Frontal cortex (tissue), 4 donors: ENCODE measurements around the gene P2RX2. TPM values are rescaled to one million over a fixed set of nuclear protein-coding genes. Genes with fewer than 3 reads are reported as not detected.

Experiments used
- DNase-seq, 2 donors: peaks; one replicate each; pipeline ENCODE4 v3.0.0; 2012; ENCODE audit warnings: low spot score in 2 of 2
- FAIRE-seq: peaks from 2 replicates; lab custom pipeline; 2012; peaks lifted over from hg19 to GRCh38; lab: Jason Lieb, UNC
- small RNA-seq: library from RNA; depleted of rRNA; stranded (forward); fragments of <200 nt; gene quantifications from one replicate; pipeline ENCODE3, GENCODE V24; 2014
- total RNA-seq: library from RNA; depleted of rRNA; stranded (reverse); fragments of >200 nt; gene quantifications from one replicate; pipeline ENCODE4 v1.2.3, GENCODE V29; 2014
- donor health status: control.
- donor health status: control.
- donor health status: control.

Gene P2RX2
- total RNA-seq, 1 donor from 2014 or later: not detected

DNA sequence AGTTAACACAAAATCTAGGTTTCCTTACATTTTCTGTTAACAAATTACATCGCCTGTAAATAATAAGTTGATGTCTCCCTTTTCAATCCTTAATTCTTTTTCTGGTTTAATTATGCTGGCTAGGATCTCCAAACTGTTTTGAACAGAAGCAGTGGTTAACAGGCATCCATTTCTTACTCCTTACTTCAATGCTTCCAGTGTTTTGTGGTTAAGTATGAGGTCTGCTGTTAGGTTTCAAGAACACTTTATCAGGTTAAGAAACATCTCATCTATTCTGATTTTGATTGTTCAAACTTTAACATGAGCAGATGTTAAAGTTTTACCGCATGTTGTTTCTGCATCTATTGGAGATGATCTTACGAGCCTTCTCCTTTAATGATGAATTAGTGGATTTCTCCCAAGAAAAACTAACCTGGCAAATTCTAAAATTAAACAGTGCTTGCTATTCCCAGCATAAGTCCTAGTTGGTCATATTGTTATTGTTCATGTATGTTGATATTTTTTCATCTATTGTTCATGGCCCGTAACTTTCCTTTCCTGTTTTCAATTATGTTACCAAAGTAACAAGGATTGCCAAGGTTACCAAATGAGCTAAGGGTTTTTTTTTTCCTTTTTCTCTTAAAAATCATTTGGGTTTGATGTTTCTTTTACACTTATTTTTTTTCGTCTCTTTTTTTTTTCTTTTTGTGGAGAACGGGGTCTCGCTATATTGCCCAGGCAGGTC, 35.2 kb downstream of the P2RX2 start:
- DNase-seq: no peak
- no peak for FAIRE-seq

DNA sequence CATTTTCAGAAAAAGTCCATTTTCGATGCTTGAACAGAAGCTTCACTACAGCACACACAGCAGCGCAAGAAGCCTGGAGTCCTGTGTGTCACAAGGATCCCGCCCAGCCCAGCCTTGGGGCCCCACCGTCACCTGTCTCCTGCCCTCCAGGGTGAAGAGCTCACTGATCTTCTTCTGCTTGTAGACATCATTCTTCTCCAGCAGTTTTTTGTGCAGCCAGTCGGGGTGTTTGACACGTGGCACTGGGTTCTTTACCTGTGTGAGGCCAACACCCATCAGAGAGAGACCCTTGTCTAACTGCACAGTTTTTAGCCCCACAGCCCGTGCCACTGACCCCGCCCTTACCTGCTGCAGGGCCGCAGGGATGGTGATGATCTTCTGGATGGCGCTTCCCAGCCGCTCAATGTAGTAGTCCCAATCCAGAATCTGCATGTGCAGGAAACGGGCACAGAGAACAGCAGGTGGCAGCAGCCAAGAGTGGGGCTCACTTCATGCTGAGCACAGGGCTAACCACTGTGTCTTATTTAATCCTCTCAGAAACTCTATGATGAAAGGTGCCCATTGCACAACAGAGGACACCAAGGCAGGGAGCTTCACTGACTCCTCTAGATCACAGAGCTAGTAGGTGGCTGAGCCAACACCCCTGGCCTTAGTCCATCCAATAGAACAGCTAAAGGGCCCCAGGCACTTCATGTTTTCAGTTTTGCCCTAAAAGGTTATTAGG, 38.6 kb downstream of the P2RX2 start:
- FAIRE-seq: no peak
- no peak for DNase-seq

DNA sequence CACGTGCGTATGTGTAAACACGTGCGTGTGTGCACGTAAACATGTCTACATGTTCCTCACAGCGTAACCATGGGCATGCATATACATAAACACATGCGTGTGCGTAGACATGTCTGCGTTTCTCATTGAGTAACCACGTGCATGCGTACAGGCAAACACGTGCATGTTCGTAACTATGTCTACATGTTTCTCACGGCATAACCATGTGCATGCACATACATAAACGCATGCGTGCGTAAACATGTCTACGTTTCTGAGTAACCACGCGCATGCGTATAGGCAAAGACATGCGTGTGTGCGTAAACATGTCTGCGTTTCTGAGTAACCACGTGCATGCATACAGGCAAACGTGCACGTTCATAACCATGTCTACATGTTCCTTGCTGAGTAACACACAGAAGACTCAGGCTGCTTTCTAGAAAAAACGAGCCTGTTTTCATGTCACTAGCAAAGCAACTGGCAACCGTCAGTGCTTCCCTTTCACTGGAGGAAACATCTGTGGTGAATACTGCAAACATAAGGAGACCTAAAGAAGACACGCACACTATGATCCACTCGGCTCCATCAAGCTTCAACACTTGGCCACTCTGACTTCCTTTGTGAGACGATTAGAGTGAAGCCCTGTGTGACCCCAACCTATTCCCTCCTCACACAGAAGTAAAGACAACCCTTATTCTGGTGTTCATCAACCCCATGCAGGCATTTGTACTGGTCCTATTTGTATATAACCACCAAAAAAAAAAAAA, 39.7 kb downstream of the P2RX2 start:
- FAIRE-seq (no peak), DNase-seq (no peak)

DNA sequence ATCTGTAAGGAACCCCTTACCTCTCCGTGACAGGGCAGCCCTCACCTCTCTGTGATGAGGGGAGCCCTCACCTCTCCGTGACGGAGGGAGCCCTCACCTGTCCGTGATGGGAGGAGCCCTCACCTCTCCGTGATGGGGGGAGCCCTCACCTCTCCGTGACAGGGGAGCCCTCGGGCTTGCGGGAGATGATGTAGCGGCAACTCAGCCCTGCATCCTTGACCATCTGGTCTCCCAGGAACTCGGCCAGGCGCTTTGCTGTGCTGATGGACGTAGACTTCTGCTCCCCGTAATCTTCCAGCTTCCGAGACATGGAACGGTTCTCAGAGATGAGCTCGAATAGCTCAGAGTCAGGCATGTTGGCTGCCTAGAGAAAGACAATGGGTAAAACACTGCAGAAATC, 40.6 kb downstream of the P2RX2 start:
- FAIRE-seq (no peak), DNase-seq (no peak)

DNA sequence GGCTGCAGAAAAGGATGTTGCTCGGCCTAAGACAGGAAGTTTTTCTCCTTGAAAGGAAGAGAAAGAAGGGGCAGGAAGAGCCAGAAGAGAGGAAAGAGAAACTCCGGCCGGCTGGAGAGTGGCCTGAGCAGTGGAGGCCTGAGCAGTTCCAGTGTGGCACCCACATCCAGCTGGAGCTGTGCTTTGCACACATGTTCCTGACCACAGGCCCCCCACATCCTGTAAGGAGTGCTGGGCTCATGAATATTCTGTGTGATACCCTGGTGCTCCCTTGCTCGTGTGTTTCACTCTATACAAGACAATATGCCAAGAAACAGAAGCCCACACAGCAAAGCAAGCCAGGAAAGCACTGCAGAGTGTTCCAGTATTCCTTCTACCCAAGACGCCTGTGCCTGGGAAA, 41.5 kb downstream of the P2RX2 start:
- DNase-seq: no peak
- no peak for FAIRE-seq

DNA sequence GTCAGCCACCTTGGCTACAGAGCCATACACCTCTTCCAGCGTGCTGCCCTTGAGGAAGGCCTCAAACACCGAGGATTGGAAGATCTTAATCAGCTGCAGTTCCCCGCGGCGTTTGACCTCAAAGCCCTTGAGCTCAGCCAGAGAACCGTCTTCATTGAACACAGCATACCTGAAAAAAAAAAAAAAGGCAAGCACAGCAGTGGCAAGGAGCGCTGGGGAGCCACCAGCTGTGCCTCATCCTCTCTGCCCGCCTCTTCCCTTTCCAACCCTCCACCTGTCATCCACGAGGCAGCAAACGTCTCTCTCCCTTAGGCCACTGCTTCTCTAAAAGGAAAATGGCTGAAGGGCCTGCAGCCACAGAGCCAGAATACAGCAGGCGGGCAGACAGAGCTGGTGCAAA, 42.4 kb downstream of the P2RX2 start:
- FAIRE-seq: no peak
- DNase-seq: no peak

DNA sequence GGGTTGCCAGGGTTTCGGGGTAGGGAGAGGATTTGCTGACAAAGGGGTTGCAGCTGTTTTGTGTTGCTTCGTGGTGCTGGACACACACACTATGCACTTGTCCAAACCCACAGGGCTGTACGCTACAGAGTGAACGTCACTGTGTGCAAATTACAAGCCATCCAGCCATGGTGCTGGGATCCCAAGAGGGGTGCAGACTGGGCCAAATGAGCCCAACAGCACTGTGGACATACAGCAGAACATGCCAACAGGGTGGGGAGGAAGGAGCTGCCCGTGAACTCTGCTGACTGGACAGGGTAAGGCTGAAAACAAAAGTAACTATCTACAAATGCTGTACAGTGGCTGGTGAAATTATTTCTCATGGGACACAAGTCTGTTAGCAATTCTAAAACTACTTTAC, 43.4 kb downstream of the P2RX2 start:
- DNase-seq: no peak
- no peak for FAIRE-seq

- DNase-seq (no peak), FAIRE-seq (no peak)
Observed at GRCh38 chr12:132662901-132663755, 44.6 kb downstream of the P2RX2 start.

DNA sequence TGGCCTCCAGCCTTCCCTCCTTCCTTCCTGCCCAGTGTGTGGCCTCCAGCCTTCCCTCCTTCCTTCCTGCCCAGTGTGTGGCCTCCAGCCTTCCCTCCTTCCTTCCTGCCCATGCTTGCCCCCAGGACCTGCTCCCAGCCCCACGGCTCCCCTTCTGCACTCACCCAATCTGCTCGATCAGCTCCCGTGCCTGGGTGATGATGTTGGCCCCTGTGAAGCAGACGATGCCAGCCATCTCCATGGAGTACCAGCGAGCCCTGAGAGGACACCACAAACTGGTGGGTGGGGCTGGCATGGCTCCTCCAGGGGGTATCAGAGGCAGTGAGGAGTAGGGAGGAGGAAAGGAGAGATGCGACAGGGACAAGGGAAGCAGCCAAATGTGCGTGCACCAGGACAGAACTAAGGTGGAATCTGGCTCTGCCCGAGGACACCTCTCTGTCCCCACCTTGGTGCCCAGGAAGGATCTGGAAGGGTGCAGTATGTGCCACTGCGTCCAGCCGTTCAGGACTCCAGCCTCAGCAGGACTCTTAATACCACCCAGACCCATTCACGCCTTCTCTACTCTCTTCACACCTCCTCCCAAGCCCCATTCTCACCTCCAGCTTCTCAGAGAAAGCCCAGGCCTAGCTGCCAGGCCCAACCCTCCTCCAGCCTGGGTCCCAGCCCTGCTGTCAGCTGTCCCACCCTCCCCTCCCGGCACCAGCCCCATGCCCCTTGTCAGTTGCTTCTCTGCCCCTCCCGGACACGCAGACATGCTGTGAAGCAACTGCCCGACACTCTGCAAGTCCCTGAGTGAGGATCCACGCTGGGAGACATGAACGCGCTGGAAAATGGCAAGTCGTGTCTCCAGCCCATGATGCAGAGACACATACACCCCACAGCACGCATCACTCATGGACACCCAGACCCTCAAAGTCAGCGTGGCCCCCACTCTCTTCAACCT, 45.9 kb downstream of the P2RX2 start:
- DNase-seq (no peak), FAIRE-seq (no peak)

GRCh38 chr12:132665149-132665491, 46.5 kb downstream of the P2RX2 start:
- FAIRE-seq (no peak), DNase-seq (no peak)

DNA sequence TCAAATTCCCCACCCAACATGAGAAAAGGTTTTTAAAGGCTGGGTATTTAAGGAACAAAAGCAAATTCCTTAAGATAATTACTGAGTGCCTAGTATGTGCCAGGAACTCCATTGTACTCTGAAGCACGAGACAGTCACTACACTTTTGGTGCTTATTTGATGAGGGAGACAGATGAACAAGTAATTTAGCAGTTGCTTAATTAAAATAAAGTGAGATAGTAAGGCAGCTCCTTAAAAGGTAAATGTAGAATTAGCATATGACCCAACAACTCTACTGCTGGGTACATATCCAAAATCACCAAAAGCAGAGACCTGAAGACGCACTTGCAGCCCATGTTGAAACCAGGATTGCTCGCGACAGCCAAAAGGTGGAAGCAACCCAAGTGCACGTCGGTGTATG, 47.2 kb downstream of the P2RX2 start:
- no peak for DNase-seq
- FAIRE-seq: no peak

DNA sequence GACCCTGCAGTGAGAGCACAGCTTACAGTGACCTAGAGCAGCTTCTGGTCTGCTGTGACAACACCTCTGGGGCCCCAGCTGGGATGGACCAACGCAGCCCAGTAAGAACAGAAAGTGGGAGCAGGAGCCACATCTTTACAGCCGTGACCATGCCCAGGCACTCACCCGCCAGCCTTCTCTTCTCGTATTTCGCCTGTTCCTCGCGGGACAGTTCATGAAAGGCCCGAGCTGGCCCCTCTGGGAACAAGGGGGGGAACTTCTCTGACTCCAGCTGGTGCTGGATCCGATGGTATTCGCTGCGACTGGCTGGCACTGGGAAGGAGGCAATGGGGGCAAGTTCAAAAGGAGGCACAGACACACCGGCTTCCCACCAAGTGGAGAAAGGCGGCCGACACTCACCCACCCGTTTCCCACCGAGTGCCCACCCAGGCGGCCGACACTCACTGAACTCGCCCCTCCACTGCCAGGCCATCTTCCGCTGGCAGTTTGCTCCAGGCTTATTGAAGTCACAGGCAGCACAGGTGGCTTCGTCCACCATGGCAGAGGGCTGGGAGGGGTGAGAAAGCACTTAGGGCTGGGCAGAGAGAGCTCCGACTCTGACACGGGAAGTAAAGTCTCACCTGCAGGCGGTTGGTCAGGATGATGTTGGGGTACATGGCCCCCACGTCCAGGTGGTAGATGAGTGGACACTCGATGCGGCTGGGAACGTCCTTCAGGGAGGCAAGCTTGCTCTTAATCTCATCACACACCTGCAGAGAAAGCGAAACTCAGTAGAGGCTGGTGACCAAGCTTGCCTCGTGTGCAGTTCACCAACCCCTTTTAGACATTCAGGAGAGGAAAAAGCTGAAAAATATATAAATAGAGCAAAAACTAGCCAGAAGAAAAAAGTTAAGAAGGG, 49.9 kb downstream of the P2RX2 start:
- no peak for FAIRE-seq
- DNase-seq: no peak

DNA sequence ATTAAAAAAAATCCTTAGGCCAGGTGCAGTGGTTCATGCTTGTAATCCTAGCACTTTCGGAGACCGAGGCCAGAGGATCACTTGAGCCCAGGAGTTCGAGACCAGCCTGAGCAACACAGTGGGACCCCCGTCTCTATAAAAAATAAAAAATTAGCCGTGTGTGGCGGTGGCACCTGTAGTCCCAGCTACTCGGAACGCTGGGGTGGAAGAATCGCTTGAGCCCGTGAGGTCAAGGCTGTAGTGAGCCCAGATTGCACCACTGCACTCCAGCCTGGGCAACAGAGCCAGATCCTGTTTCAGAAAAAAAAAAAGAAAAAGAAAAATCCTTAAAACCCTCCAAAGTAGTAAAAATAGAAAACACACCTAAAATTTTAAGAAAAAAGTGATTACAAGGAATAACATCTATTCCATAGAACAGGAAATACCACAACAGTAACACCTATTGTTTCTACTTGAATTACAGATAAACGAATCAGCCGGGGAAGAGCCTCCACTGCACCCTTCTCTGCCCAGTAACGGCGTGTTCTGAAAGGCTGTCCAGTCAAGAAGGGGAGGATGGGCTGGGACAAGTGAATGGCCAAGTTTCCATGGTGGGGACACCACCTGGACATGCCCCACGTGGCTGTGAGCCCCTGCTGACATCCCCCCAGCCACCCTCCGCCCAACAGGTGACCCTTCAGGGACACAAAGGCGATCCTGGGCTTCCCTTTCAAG, 50.7 kb downstream of the P2RX2 start:
- FAIRE-seq (no peak), DNase-seq (no peak)

Small RNA genes lying within 50 kb of the gene (small RNA-seq; reads per million reads assigned to genes)
- not detected for gene MIR6763

Other genes starting within 250 kb of the P2RX2 start
- gene FBRSL1, start 128.6 kb upstream of the P2RX2 start, total RNA-seq: 4.1 TPM
- gene LRCOL1, start 8.2 kb upstream of the P2RX2 start, total RNA-seq: not detected
- gene POLE, start 68.6 kb downstream of the P2RX2 start, total RNA-seq: 26.9 TPM
- gene PXMP2, start 68.8 kb downstream of the P2RX2 start, total RNA-seq: 15.9 TPM
- 31.0 TPM for gene PGAM5, start 92.1 kb downstream of the P2RX2 start, total RNA-seq
- 44.8 TPM for gene ANKLE2, start 143.1 kb downstream of the P2RX2 start, total RNA-seq
- gene GOLGA3, start 210.1 kb downstream of the P2RX2 start, total RNA-seq: 50.5 TPM